ENCODE data around the gene HES1. TPM values are rescaled to one million over a fixed set of nuclear protein-coding genes. Genes with fewer than 3 reads are reported as not detected.

HES1 gene
- total and polyA plus RNA-seq, 10 of the 15 experiments (the other 5 are each of a cell fraction or from before 2014, with no cell fraction given), result 0.46 to 5.3 (median 2.3) TPM

DNA sequence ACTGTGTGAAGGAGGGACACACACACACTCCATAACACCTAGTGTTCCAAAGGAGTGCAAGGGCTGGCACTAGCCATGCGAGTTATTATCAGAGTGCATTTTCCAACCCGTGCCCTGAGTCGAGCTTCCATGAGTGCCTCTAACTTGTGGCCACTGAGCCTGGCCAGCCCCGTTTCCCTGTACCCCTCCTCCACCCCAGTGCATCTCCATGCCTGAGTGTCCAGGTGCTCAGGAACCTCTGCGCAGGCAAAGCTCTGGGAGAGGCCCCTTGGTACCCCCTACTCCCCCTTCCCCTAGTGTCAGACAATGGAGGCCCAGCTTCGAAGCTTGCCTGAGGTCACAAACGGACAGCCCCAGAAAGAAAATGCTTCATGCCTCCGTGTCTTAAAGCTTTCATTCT lies 45.2 kb upstream of the HES1 start:
- Histone ChIP-seq H3K79me2 (ENCODE audit: control insufficient read depth, insufficient read depth, low read length) (no peaks in the 10 kb centered on the region), H3K9me3 (replicated peaks; ENCODE audit: control insufficient read depth, insufficient read depth, low read length) (no peaks in the 10 kb centered on the region), H3K4me2 (ENCODE audit: control insufficient read depth, insufficient read depth) (no peak overlapping the region), H3K9ac (ENCODE audit: control insufficient read depth, insufficient read depth, low read length) (no peak overlapping the region), H2AFZ (ENCODE audit: control insufficient read depth, low read depth, low read length) (no peak overlapping the region), H3K27ac (ENCODE audit: control insufficient read depth, insufficient read depth) (no peak overlapping the region), H4K20me1 (ENCODE audit: control insufficient read depth, insufficient read depth) (no peaks in the 10 kb centered on the region), H3K27me3 (replicated peaks in 1 of 2; ENCODE audit: control insufficient read depth in 2 of 2, insufficient read depth in 2 of 2, low read length in 1 of 2) (peaks cover 2 to 5% of the 10 kb centered on the region in 2 experiments; a peak in 2 of 4 replicates), H3K36me3 (ENCODE audit: control insufficient read depth in 2 of 2, insufficient read depth in 2 of 2, low read length in 1 of 2) (no peaks in the 10 kb centered on the region), H3K4me3 (no peak overlapping the region), H3K4me1 (ENCODE audit: control insufficient read depth, insufficient read depth, low read length) (peaks cover 3% of the 10 kb centered on the region; the same call in 1 of the 2 replicates)
- WGBS (ENCODE audit: insufficient coverage, insufficient replicate concordance, low lambda C conversion rate, missing lambda C conversion rate), result 90% methylated on average over 8 of the region's 8 CpGs
- DNase-seq (ENCODE audit: low read depth, low spot score) (no peak), ATAC-seq (no peak), FAIRE-seq (no peak)
- intact Hi-C loops (cut with micrococcal nuclease; ENCODE audit: unreplicated experiment), result no loop called here
- TF ChIP-seq, protein P1, sequence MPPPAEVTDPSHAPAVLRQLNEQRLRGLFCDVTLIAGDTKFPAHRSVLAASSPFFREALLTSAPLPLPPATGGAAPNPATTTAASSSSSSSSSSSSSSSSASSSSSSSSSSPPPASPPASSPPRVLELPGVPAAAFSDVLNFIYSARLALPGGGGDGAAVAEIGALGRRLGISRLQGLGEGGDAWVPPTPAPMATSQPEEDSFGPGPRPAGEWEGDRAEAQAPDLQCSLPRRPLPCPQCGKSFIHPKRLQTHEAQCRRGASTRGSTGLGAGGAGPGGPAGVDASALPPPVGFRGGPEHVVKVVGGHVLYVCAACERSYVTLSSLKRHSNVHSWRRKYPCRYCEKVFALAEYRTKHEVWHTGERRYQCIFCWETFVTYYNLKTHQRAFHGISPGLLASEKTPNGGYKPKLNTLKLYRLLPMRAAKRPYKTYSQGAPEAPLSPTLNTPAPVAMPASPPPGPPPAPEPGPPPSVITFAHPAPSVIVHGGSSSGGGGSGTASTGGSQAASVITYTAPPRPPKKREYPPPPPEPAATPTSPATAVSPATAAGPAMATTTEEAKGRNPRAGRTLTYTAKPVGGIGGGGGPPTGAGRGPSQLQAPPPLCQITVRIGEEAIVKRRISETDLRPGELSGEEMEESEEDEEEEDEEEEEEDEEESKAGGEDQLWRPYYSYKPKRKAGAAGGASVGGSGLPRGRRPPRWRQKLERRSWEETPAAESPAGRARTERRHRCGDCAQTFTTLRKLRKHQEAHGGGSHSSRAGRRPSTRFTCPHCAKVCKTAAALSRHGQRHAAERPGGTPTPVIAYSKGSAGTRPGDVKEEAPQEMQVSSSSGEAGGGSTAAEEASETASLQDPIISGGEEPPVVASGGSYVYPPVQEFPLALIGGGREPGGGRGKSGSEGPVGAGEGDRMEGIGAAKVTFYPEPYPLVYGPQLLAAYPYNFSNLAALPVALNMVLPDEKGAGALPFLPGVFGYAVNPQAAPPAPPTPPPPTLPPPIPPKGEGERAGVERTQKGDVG (CRISPR knock-in tag; IDR thresholded peaks at IDR 0.05), result no peak
- TF ChIP-seq IRF4 (IDR thresholded peaks at IDR 0.05; ENCODE audit: low read depth, low read length) (no peak), CBFB (IDR thresholded peaks at IDR 0.05; ENCODE audit: low read depth) (no peak), EED (IDR thresholded peaks at IDR 0.05; ENCODE audit: low read depth) (no peak), BRCA1 (IDR thresholded peaks at IDR 0.05; ENCODE audit: low read depth, low read length) (no peak), POLR2AphosphoS2 (IDR thresholded peaks at IDR 0.05; ENCODE audit: low read depth, low read length) (no peak), SMC3 (IDR thresholded peaks at IDR 0.05; ENCODE audit: borderline replicate concordance, low read length) (no peak), NFIC (IDR thresholded peaks at IDR 0.05; ENCODE audit: low read depth, low read length) (no peak)
- ChIA-PET POLR2A (no interaction called here), SMC1A (ENCODE audit: uncharacterized antibody, unreplicated experiment) (interaction anchor here (1.4 kb wide), 1 partner anchor 11 kb away, joined by 4 read pairs; no protein-coding TSS in a partner anchor), CTCF (interaction anchor here (0.8 kb wide), 1 partner anchor 13 kb away, joined by 3 read pairs; no protein-coding TSS in a partner anchor), RAD21 (ENCODE audit: unreplicated experiment) (no interaction called here)
- BruUV-seq (replicated peaks), result no TSS peak
- in situ Hi-C loops (cut with MboI), result no loop called here

Measured in GM12878 (cell line).